ENCODE results near the gene GPBP1. TPM values are rescaled to one million over a fixed set of nuclear protein-coding genes. Genes with fewer than 3 reads are reported as not detected.
"Not testable (repeated sequence)": the region's sequence is repeated elsewhere in the genome, so short reads cannot be mapped to it uniquely, and the experiment has no call there.

Gene GPBP1
- total RNA-seq, 1 donor from 2014 or later, result 102 TPM

- intact Hi-C loops (cut with DNase I), result no loop called here
- DNase-seq (ENCODE audit: low spot score) (no peak), ATAC-seq (no peak)
These were observed 75.5 kb downstream of the GPBP1 start for GRCh38 chr5:57249265-57249874.

- DNase-seq (ENCODE audit: low spot score) (no peak), ATAC-seq (no peak)
- intact Hi-C loops (cut with DNase I), result no loop called here
These were observed 84.2 kb downstream of the GPBP1 start for GRCh38 chr5:57258052-57258451.

GRCh38 chr5:57258943-57259342 lies 85.1 kb downstream of the GPBP1 start:
- intact Hi-C loops (cut with DNase I), result no loop called here
- no peak for ATAC-seq
- DNase-seq (ENCODE audit: low spot score), result no peak

- no peak for ATAC-seq
- no peak for DNase-seq (ENCODE audit: low spot score)
- intact Hi-C loops (cut with DNase I), result no loop called here
These were observed 85.8 kb downstream of the GPBP1 start for GRCh38 chr5:57259704-57260103.

GRCh38 chr5:57262541-57262940 lies 88.7 kb downstream of the GPBP1 start:
- intact Hi-C loops (cut with DNase I), result no loop called here
- ATAC-seq, result no peak
- no peak for DNase-seq (ENCODE audit: low spot score)

- ATAC-seq, result no peak
- intact Hi-C loops (cut with DNase I), result no loop called here
- DNase-seq (ENCODE audit: low spot score), result no peak
These were observed 93.9 kb downstream of the GPBP1 start for GRCh38 chr5:57267805-57268204.

- ATAC-seq (no peak), DNase-seq (ENCODE audit: low spot score) (no peak)
- intact Hi-C loops (cut with DNase I), result no loop called here
These were observed 102.5 kb downstream of the GPBP1 start for GRCh38 chr5:57276353-57276752.

GRCh38 chr5:57277085-57277484 lies 103.2 kb downstream of the GPBP1 start:
- intact Hi-C loops (cut with DNase I), result no loop called here
- ATAC-seq (no peak), DNase-seq (ENCODE audit: low spot score) (no peak)

GRCh38 chr5:57280853-57281252 lies 107.0 kb downstream of the GPBP1 start:
- ATAC-seq, result no peak
- no peak for DNase-seq (ENCODE audit: low spot score)
- intact Hi-C loops (cut with DNase I), result no loop called here

- DNase-seq (ENCODE audit: low spot score); ATAC-seq; intact Hi-C loops (cut with DNase I): not testable (repeated sequence)
These were observed 111.2 kb downstream of the GPBP1 start for GRCh38 chr5:57285084-57285483.

- ATAC-seq (no peak), DNase-seq (ENCODE audit: low spot score) (no peak)
- intact Hi-C loops (cut with DNase I), result loop anchor here (10.0 kb wide), 1 partner anchor 203 kb away; no protein-coding TSS in a partner anchor
These were observed 118.0 kb downstream of the GPBP1 start for GRCh38 chr5:57291894-57292293.

- intact Hi-C loops (cut with DNase I), result loop anchor here (10.0 kb wide), 1 partner anchor 202 kb away; no protein-coding TSS in a partner anchor
- DNase-seq (ENCODE audit: low spot score) (no peak), ATAC-seq (no peak)
These were observed 118.5 kb downstream of the GPBP1 start for GRCh38 chr5:57292336-57292735.

- DNase-seq (ENCODE audit: low spot score) (peak; percentile 94), ATAC-seq (peak; percentile 94)
- intact Hi-C loops (cut with DNase I), result loop anchor here (10.0 kb wide), 1 partner anchor 196 kb away; no protein-coding TSS in a partner anchor
These were observed 124.6 kb downstream of the GPBP1 start for GRCh38 chr5:57298295-57298984.

- intact Hi-C loops (cut with DNase I), result loop anchor here (10.0 kb wide), 1 partner anchor 196 kb away; no protein-coding TSS in a partner anchor
- ATAC-seq (peak; percentile 90), DNase-seq (ENCODE audit: low spot score) (no peak)
These were observed 125.2 kb downstream of the GPBP1 start for GRCh38 chr5:57298985-57299491.

GRCh38 chr5:57299986-57300385 lies 126.1 kb downstream of the GPBP1 start:
- no peak for ATAC-seq
- no peak for DNase-seq (ENCODE audit: low spot score)
- intact Hi-C loops (cut with DNase I), result loop anchor here (5.0 to 10.0 kb wide), 2 partner anchors 195 to 1162 kb away; partner anchors contain the start of gene PLK2

- DNase-seq (ENCODE audit: low spot score) (no peak), ATAC-seq (no peak)
- intact Hi-C loops (cut with DNase I), result loop anchor here (5.0 kb wide), 1 partner anchor 1160 kb away; the partner anchor contains the start of gene PLK2
These were observed 128.3 kb downstream of the GPBP1 start for GRCh38 chr5:57302164-57302563.

GRCh38 chr5:57302643-57303042 lies 128.8 kb downstream of the GPBP1 start:
- DNase-seq (ENCODE audit: low spot score), result no peak
- ATAC-seq, result no peak
- intact Hi-C loops (cut with DNase I), result loop anchor here (5.0 kb wide), 1 partner anchor 1160 kb away; the partner anchor contains the start of gene PLK2

GRCh38 chr5:57303985-57304384 lies 130.1 kb downstream of the GPBP1 start:
- intact Hi-C loops (cut with DNase I), result loop anchor here (5.0 kb wide), 1 partner anchor 1158 kb away; the partner anchor contains the start of gene PLK2
- ATAC-seq, result no peak
- no peak for DNase-seq (ENCODE audit: low spot score)

- intact Hi-C loops (cut with DNase I), result loop anchor here (5.0 kb wide), 1 partner anchor 1157 kb away; the partner anchor contains the start of gene PLK2
- DNase-seq (ENCODE audit: low spot score), result no peak
- ATAC-seq, result no peak
These were observed 131.1 kb downstream of the GPBP1 start for GRCh38 chr5:57304931-57305330.

- intact Hi-C loops (cut with DNase I), result no loop called here
- no peak for ATAC-seq
These were observed 132.5 kb downstream of the GPBP1 start for GRCh38 chr5:57306359-57306758.

More at GRCh38 chr5:57306359-57306758, 132.5 kb downstream of the GPBP1 start:
- DNase-seq (ENCODE audit: low spot score), result no peak
